ENCODE measurements around the gene RIMBP2. TPM values are rescaled to one million over a fixed set of nuclear protein-coding genes. Genes with fewer than 3 reads are reported as not detected.

RIMBP2 gene
- total RNA-seq, 5 donors from 2014 or later (not counting 1 experiment from before 2014, with no cell fraction given): 0.10 to 0.38 TPM; not detected in 3

GRCh38 chr12:130666645-130667044, 49.5 kb downstream of the RIMBP2 start:
- ATAC-seq (replicated peaks in 1 of 4) (no peak), DNase-seq (no peak)
- Mint-ChIP-seq H3K4me1 (no peaks in the 10 kb centered on the region), H3K27ac (no peak overlapping the region), H3K4me3 (no peak overlapping the region), H3K36me3 (no peaks in the 10 kb centered on the region), H3K9me3 (peaks cover 2 to 13% (median 9%) of the 10 kb centered on the region in 3 donors), H3K27me3 (peaks cover 0 to 2% of the 10 kb centered on the region in 2 donors)
- H3K4me1 ChIP-seq (ENCODE audit: control insufficient read depth in 1 of 2, extremely low read depth in 1 of 2, insufficient read depth in 2 of 2, low read length in 2 of 2): no peaks in the 10 kb centered on the region
- POLR2A ChIA-PET: no interaction called here
- H3K9me3 ChIP-seq: no peaks in the 10 kb centered on the region
- H3K27ac ChIP-seq (ENCODE audit: low read length): no peak overlapping the region
- H3K27me3 ChIP-seq (replicated peaks in 1 of 2; ENCODE audit: control insufficient read depth in 2 of 2, extremely low read depth in 1 of 2, insufficient read depth in 2 of 2, low read length in 1 of 2): peaks cover 0 to 12% of the 10 kb centered on the region in 2 experiments
- H3K4me3 ChIP-seq (ENCODE audit: control insufficient read depth in 1 of 2, extremely low read depth in 1 of 2, low read length in 1 of 2): no peak overlapping the region
- 71% methylated on average over 1 of the region's 1 CpG for WGBS (ENCODE audit: insufficient coverage)
- CTCF ChIA-PET: no interaction called here
- H3K36me3 ChIP-seq (ENCODE audit: control insufficient read depth in 2 of 2, extremely low read depth in 1 of 2, insufficient read depth in 1 of 2, low read length in 1 of 2): no peaks in the 10 kb centered on the region

GRCh38 chr12:130665753-130666152, 50.3 kb downstream of the RIMBP2 start:
- Histone ChIP-seq H3K27me3 (replicated peaks in 1 of 2; ENCODE audit: control insufficient read depth in 2 of 2, extremely low read depth in 1 of 2, insufficient read depth in 2 of 2, low read length in 1 of 2) (peaks cover 0 to 15% of the 10 kb centered on the region in 2 experiments), H3K27ac (ENCODE audit: low read length) (no peak overlapping the region), H3K4me1 (ENCODE audit: control insufficient read depth in 1 of 2, extremely low read depth in 1 of 2, insufficient read depth in 2 of 2, low read length in 2 of 2) (no peaks in the 10 kb centered on the region), H3K9me3 (no peaks in the 10 kb centered on the region), H3K4me3 (ENCODE audit: control insufficient read depth in 1 of 2, extremely low read depth in 1 of 2, low read length in 1 of 2) (no peak overlapping the region), H3K36me3 (ENCODE audit: control insufficient read depth in 2 of 2, extremely low read depth in 1 of 2, insufficient read depth in 1 of 2, low read length in 1 of 2) (no peaks in the 10 kb centered on the region)
- WGBS (ENCODE audit: insufficient coverage): no CpG with 5 or more reads among the region's 3 CpGs
- no peak overlapping the region for H3K27ac Mint-ChIP-seq
- ChIA-PET CTCF (no interaction called here), POLR2A (no interaction called here)
- no peak for DNase-seq
- no peaks in the 10 kb centered on the region for H3K36me3 Mint-ChIP-seq
- no peaks in the 10 kb centered on the region for H3K4me1 Mint-ChIP-seq
- H3K9me3 Mint-ChIP-seq: peaks cover 2 to 13% (median 5%) of the 10 kb centered on the region in 3 donors
- ATAC-seq (replicated peaks in 1 of 4): no peak
- no peak overlapping the region for H3K4me3 Mint-ChIP-seq
- H3K27me3 Mint-ChIP-seq: peaks cover 0 to 2% of the 10 kb centered on the region in 2 donors

GRCh38 chr12:130664772-130665171, 51.3 kb downstream of the RIMBP2 start:
- H3K27ac Mint-ChIP-seq: no peak overlapping the region
- no peaks in the 10 kb centered on the region for H3K4me1 Mint-ChIP-seq
- DNase-seq: no peak
- Histone ChIP-seq H3K27ac (ENCODE audit: low read length) (no peak overlapping the region), H3K4me3 (ENCODE audit: control insufficient read depth in 1 of 2, extremely low read depth in 1 of 2, low read length in 1 of 2) (no peak overlapping the region), H3K36me3 (ENCODE audit: control insufficient read depth in 2 of 2, extremely low read depth in 1 of 2, insufficient read depth in 1 of 2, low read length in 1 of 2) (no peaks in the 10 kb centered on the region), H3K27me3 (replicated peaks in 1 of 2; ENCODE audit: control insufficient read depth in 2 of 2, extremely low read depth in 1 of 2, insufficient read depth in 2 of 2, low read length in 1 of 2) (peaks cover 0 to 15% of the 10 kb centered on the region in 2 experiments), H3K9me3 (no peaks in the 10 kb centered on the region), H3K4me1 (ENCODE audit: control insufficient read depth in 1 of 2, extremely low read depth in 1 of 2, insufficient read depth in 2 of 2, low read length in 2 of 2) (no peaks in the 10 kb centered on the region)
- CTCF ChIA-PET: no interaction called here
- WGBS (ENCODE audit: insufficient coverage): 93% methylated on average over 5 of the region's 8 CpGs
- POLR2A ChIA-PET: no interaction called here
- H3K36me3 Mint-ChIP-seq: no peaks in the 10 kb centered on the region
- H3K4me3 Mint-ChIP-seq: no peak overlapping the region
- peaks cover 2 to 13% (median 5%) of the 10 kb centered on the region in 3 donors for H3K9me3 Mint-ChIP-seq
- H3K27me3 Mint-ChIP-seq: peaks cover 0 to 5% of the 10 kb centered on the region in 2 donors
- ATAC-seq (replicated peaks in 1 of 4): no peak

- ATAC-seq (replicated peaks in 1 of 4) (no peak), DNase-seq (no peak)
- no peak overlapping the region for H3K27ac Mint-ChIP-seq
- H3K4me3 Mint-ChIP-seq: no peak overlapping the region
- ChIA-PET POLR2A (no interaction called here), CTCF (no interaction called here)
- H3K4me1 Mint-ChIP-seq: no peaks in the 10 kb centered on the region
- H3K27me3 Mint-ChIP-seq: peaks cover 0 to 5% of the 10 kb centered on the region in 2 donors
- no peaks in the 10 kb centered on the region for H3K36me3 ChIP-seq (ENCODE audit: control insufficient read depth in 2 of 2, extremely low read depth in 1 of 2, insufficient read depth in 1 of 2, low read length in 1 of 2)
- no peaks in the 10 kb centered on the region for H3K4me1 ChIP-seq (ENCODE audit: control insufficient read depth in 1 of 2, extremely low read depth in 1 of 2, insufficient read depth in 2 of 2, low read length in 2 of 2)
- no peak overlapping the region for H3K27ac ChIP-seq (ENCODE audit: low read length)
- H3K4me3 ChIP-seq (ENCODE audit: control insufficient read depth in 1 of 2, extremely low read depth in 1 of 2, low read length in 1 of 2): no peak overlapping the region
- H3K9me3 Mint-ChIP-seq: peaks cover 2 to 10% (median 5%) of the 10 kb centered on the region in 3 donors
- H3K9me3 ChIP-seq: no peaks in the 10 kb centered on the region
- 73% methylated on average over 10 of the region's 20 CpGs for WGBS (ENCODE audit: insufficient coverage)
- no peaks in the 10 kb centered on the region for H3K36me3 Mint-ChIP-seq
- peaks cover 0 to 15% of the 10 kb centered on the region in 2 experiments for H3K27me3 ChIP-seq (replicated peaks in 1 of 2; ENCODE audit: control insufficient read depth in 2 of 2, extremely low read depth in 1 of 2, insufficient read depth in 2 of 2, low read length in 1 of 2)
Measured at GRCh38 chr12:130664252-130664651, 51.8 kb downstream of the RIMBP2 start.

GRCh38 chr12:130663514-130663913, 52.6 kb downstream of the RIMBP2 start:
- 17% methylated on average over 1 of the region's 6 CpGs for WGBS (ENCODE audit: insufficient coverage)
- Histone ChIP-seq H3K27ac (ENCODE audit: low read length) (no peak overlapping the region), H3K4me3 (ENCODE audit: control insufficient read depth in 1 of 2, extremely low read depth in 1 of 2, low read length in 1 of 2) (no peak overlapping the region), H3K27me3 (replicated peaks in 1 of 2; ENCODE audit: control insufficient read depth in 2 of 2, extremely low read depth in 1 of 2, insufficient read depth in 2 of 2, low read length in 1 of 2) (peaks cover 0 to 15% of the 10 kb centered on the region in 2 experiments), H3K36me3 (ENCODE audit: control insufficient read depth in 2 of 2, extremely low read depth in 1 of 2, insufficient read depth in 1 of 2, low read length in 1 of 2) (no peaks in the 10 kb centered on the region), H3K4me1 (ENCODE audit: control insufficient read depth in 1 of 2, extremely low read depth in 1 of 2, insufficient read depth in 2 of 2, low read length in 2 of 2) (no peaks in the 10 kb centered on the region), H3K9me3 (no peaks in the 10 kb centered on the region)
- no peak for ATAC-seq (replicated peaks in 1 of 4)
- H3K36me3 Mint-ChIP-seq: no peaks in the 10 kb centered on the region
- H3K4me3 Mint-ChIP-seq: no peak overlapping the region
- H3K4me1 Mint-ChIP-seq: no peaks in the 10 kb centered on the region
- peaks cover 0 to 5% of the 10 kb centered on the region in 2 donors for H3K27me3 Mint-ChIP-seq
- H3K9me3 Mint-ChIP-seq: peaks cover 0 to 4% (median 2%) of the 10 kb centered on the region in 3 donors
- no peak overlapping the region for H3K27ac Mint-ChIP-seq
- POLR2A ChIA-PET: no interaction called here
- CTCF ChIA-PET: no interaction called here
- no peak for DNase-seq

- DNase-seq: no peak
- Histone ChIP-seq H3K27ac (ENCODE audit: low read length) (no peak overlapping the region), H3K27me3 (replicated peaks in 1 of 2; ENCODE audit: control insufficient read depth in 2 of 2, extremely low read depth in 1 of 2, insufficient read depth in 2 of 2, low read length in 1 of 2) (peaks cover 0 to 22% of the 10 kb centered on the region in 2 experiments), H3K4me1 (ENCODE audit: control insufficient read depth in 1 of 2, extremely low read depth in 1 of 2, insufficient read depth in 2 of 2, low read length in 2 of 2) (no peaks in the 10 kb centered on the region), H3K36me3 (ENCODE audit: control insufficient read depth in 2 of 2, extremely low read depth in 1 of 2, insufficient read depth in 1 of 2, low read length in 1 of 2) (no peaks in the 10 kb centered on the region), H3K9me3 (no peaks in the 10 kb centered on the region), H3K4me3 (ENCODE audit: control insufficient read depth in 1 of 2, extremely low read depth in 1 of 2, low read length in 1 of 2) (no peak overlapping the region)
- no peaks in the 10 kb centered on the region for H3K36me3 Mint-ChIP-seq
- H3K27me3 Mint-ChIP-seq: peaks cover 3 to 10% of the 10 kb centered on the region in 2 donors
- CTCF ChIA-PET: no interaction called here
- H3K4me3 Mint-ChIP-seq: no peak overlapping the region
- POLR2A ChIA-PET: interaction anchor here in 1 of 2 donors (0.6 kb wide), 1 partner anchor 21 kb away, joined by 3 read pairs; no protein-coding TSS in a partner anchor
- H3K27ac Mint-ChIP-seq: no peak overlapping the region
- WGBS (ENCODE audit: insufficient coverage): 87% methylated on average over 8 of the region's 14 CpGs
- ATAC-seq (replicated peaks in 1 of 4): no peak
- no peaks in the 10 kb centered on the region for H3K4me1 Mint-ChIP-seq
- H3K9me3 Mint-ChIP-seq: no peaks in the 10 kb centered on the region
Measured at GRCh38 chr12:130661486-130662255, 54.4 kb downstream of the RIMBP2 start.

Data from T-cell (primary cell).